Measurements from ENCODE around the gene FAM3B. TPM values are rescaled to one million over a fixed set of nuclear protein-coding genes. Genes with fewer than 3 reads are reported as not detected.
A peak's percentile ranks its signal among the peaks of the same experiment; 100 is the strongest.

The FAM3B gene
- total RNA-seq, 8 experiments from 2014 or later, result 0.11 to 0.28 (median 0.17) TPM; not detected in 4

GRCh38 chr21:41379901-41380300 lies 63.3 kb downstream of the FAM3B start:
- Histone ChIP-seq H3K4me3 (no peak overlapping the region), H3K4me1 (replicated peaks in 1 of 2) (no peaks in the 10 kb centered on the region), H3K27ac (no peak overlapping the region)
- ATAC-seq (replicated peaks in 6 of 8), result no peak
- in situ Hi-C loops (cut with MboI; ENCODE audit: low pct_unique_long_range_greater_than_20kb in 2 of 9, low sequenced_read_pairs in 9 of 9, unreplicated experiment in 9 of 9), result no loop called here
- 0 to 100% (median 70%) methylated on average over 1 to 6 of the region's 12 CpGs; no CpG with 5 or more reads in 5 of the 10 experiments for WGBS, 10 experiments

GRCh38 chr21:41381731-41382130 lies 65.1 kb downstream of the FAM3B start:
- in situ Hi-C loops (cut with MboI; ENCODE audit: low pct_unique_long_range_greater_than_20kb in 2 of 9, low sequenced_read_pairs in 9 of 9, unreplicated experiment in 9 of 9), result no loop called here
- H3K4me1 ChIP-seq (replicated peaks in 1 of 2), result no peaks in the 10 kb centered on the region
- H3K4me3 ChIP-seq, result no peak overlapping the region
- ATAC-seq (replicated peaks in 6 of 8), result no peak
- H3K27ac ChIP-seq, result no peak overlapping the region

GRCh38 chr21:41387042-41387819 lies 70.6 kb downstream of the FAM3B start:
- no peak overlapping the region for H3K27ac ChIP-seq
- WGBS, 10 experiments, result 5 to 100% (median 79%) methylated on average over 1 to 10 of the region's 14 CpGs
- in situ Hi-C loops (cut with MboI; ENCODE audit: low pct_unique_long_range_greater_than_20kb in 2 of 9, low sequenced_read_pairs in 9 of 9, unreplicated experiment in 9 of 9), result no loop called here
- H3K4me1 ChIP-seq (replicated peaks in 1 of 2), result peaks cover 0 to 4% of the 10 kb centered on the region in 2 donors
- no peak overlapping the region for H3K4me3 ChIP-seq
- ATAC-seq (replicated peaks in 6 of 8), result peak in 3 of 8 experiments; percentile 33 to 36 (median 35)

DNA sequence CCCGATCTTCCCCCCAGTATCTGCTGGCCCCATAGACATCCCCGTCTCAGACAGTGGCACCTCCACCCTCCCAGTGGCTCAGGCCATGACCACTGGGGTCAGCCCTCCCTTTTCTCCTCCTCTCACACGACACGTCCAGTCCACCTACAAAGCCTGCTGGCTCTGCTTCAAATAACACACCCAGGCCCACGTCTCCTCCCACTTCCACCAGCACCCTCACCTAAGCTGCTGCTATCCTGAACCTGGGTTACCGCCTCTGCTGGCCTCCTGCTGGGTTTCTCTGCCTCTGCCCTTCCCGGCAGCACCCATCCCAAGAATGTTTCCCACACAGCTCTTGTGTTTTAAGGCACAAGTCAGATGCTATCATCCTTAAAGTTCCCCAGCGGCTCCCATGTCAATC lies 71.2 kb downstream of the FAM3B start:
- 67 to 92% (median 82%) methylated on average over 1 to 5 of the region's 8 CpGs; no CpG with 5 or more reads in 3 of the 10 experiments for WGBS, 10 experiments
- no peak overlapping the region for H3K4me3 ChIP-seq
- in situ Hi-C loops (cut with MboI; ENCODE audit: low pct_unique_long_range_greater_than_20kb in 2 of 9, low sequenced_read_pairs in 9 of 9, unreplicated experiment in 9 of 9), result no loop called here
- ATAC-seq (replicated peaks in 6 of 8), result no peak
- no peak overlapping the region for H3K27ac ChIP-seq
- peaks cover 0 to 4% of the 10 kb centered on the region in 2 donors for H3K4me1 ChIP-seq (replicated peaks in 1 of 2)

DNA sequence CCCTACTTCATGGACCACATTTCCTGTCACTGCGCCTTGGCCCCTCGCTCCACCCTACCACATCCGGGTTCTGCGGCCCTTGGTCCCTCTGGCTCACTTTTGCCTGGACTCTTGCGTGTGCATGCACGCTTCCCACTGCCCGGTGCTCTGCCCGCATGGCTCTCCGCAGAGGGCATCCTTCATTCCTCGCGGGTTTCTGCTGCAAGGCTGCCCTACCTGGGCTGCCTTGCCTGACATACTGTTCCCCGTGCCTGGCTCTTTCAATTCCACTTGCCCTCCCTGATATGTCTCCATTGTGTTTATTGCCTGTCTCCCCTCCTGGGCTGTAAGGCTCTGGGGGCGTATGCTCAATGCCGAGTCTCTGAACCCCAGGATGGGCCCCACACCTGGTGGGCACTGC lies 71.7 kb downstream of the FAM3B start:
- Histone ChIP-seq H3K27ac (no peak overlapping the region), H3K4me3 (no peak overlapping the region), H3K4me1 (replicated peaks in 1 of 2) (peaks cover 0 to 4% of the 10 kb centered on the region in 2 donors)
- no peak for ATAC-seq (replicated peaks in 6 of 8)
- WGBS, 10 experiments, result 33 to 100% (median 95%) methylated on average over 1 to 7 of the region's 14 CpGs; no CpG with 5 or more reads in 5 of the 10 experiments
- in situ Hi-C loops (cut with MboI; ENCODE audit: low pct_unique_long_range_greater_than_20kb in 2 of 9, low sequenced_read_pairs in 9 of 9, unreplicated experiment in 9 of 9), result no loop called here

GRCh38 chr21:41390043-41390639 lies 73.5 kb downstream of the FAM3B start:
- H3K4me3 ChIP-seq, result no peak overlapping the region
- WGBS, 10 experiments, result 40 to 89% (median 70%) methylated on average over 1 to 7 of the region's 17 CpGs; no CpG with 5 or more reads in 3 of the 10 experiments
- H3K4me1 ChIP-seq (replicated peaks in 1 of 2), result peaks cover 0 to 4% of the 10 kb centered on the region in 2 donors
- H3K27ac ChIP-seq, result no peak overlapping the region
- ATAC-seq (replicated peaks in 6 of 8), result no peak
- in situ Hi-C loops (cut with MboI; ENCODE audit: low pct_unique_long_range_greater_than_20kb in 2 of 9, low sequenced_read_pairs in 9 of 9, unreplicated experiment in 9 of 9), result no loop called here

DNA sequence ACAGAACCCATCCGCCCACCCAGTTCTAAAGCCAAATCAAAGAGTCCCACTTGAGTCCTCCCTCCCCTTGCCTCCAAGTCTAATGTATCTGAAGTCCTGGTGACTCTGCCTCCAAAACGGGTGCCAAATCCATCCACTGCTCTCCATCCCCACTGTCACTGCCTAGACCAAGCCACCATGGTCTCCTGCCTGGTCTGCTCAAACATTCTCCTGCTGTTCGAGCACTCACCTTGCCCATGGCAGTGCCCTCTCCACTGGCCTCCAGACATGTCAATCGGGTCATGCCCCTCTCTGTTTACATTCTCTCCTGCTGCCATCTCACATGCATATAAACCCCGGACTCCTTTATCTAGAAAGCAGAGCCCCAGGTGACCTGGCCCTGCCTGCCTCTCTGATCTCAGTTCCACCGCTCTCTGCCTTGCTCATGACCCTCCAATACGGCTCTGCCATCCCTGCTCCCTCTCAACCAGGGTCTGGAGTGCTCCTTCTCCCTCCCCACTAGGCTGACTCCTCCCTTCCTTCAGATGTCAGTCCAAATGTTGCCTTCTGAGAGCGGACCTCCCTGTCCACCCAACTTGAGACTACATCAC lies 77.4 kb downstream of the FAM3B start:
- no peak for ATAC-seq (replicated peaks in 6 of 8)
- no peak overlapping the region for H3K4me3 ChIP-seq
- in situ Hi-C loops (cut with MboI; ENCODE audit: low pct_unique_long_range_greater_than_20kb in 2 of 9, low sequenced_read_pairs in 9 of 9, unreplicated experiment in 9 of 9), result no loop called here
- H3K27ac ChIP-seq, result no peak overlapping the region
- WGBS, 10 experiments, result 0 to 100% (median 56%) methylated on average over 1 to 7 of the region's 8 CpGs; no CpG with 5 or more reads in 1 of the 10 experiments
- H3K4me1 ChIP-seq (replicated peaks in 1 of 2), result no peaks in the 10 kb centered on the region

- H3K27ac ChIP-seq, result no peak overlapping the region
- no peak overlapping the region for H3K4me3 ChIP-seq
- ATAC-seq (replicated peaks in 6 of 8), result peak in 3 of 8 experiments; percentile 69 to 94 (median 87)
- WGBS, 10 experiments, result 20 to 90% (median 61%) methylated on average over 1 to 7 of the region's 7 CpGs; no CpG with 5 or more reads in 1 of the 10 experiments
- H3K4me1 ChIP-seq (replicated peaks in 1 of 2), result no peaks in the 10 kb centered on the region
- in situ Hi-C loops (cut with MboI; ENCODE audit: low pct_unique_long_range_greater_than_20kb in 2 of 9, low sequenced_read_pairs in 9 of 9, unreplicated experiment in 9 of 9), result no loop called here
Measured at GRCh38 chr21:41396558-41397075, 80.0 kb downstream of the FAM3B start.

DNA sequence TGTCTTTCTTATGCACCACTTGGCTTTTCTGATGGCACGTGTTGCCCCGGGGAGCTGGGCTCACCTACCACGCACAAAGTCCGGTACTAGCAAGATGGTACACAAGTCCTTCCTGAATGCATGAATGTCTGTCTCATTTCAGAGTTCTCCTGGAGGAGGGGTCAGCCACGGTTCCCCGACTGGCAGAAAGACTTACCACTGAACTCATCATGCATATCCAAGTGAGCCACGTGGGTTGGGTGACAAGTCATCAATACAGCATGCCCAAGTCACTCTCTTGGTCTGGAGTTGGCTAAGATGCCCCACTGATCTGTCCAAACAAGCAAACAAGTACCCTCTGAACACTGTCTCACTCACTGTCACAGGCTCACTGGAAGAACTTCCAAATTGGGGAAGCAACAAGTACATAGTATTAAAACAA lies 80.9 kb downstream of the FAM3B start:
- 0 to 100% (median 64%) methylated on average over 1 to 5 of the region's 7 CpGs; no CpG with 5 or more reads in 1 of the 10 experiments for WGBS, 10 experiments
- in situ Hi-C loops (cut with MboI; ENCODE audit: low pct_unique_long_range_greater_than_20kb in 2 of 9, low sequenced_read_pairs in 9 of 9, unreplicated experiment in 9 of 9), result no loop called here
- no peak for ATAC-seq (replicated peaks in 6 of 8)
- Histone ChIP-seq H3K4me1 (replicated peaks in 1 of 2) (no peaks in the 10 kb centered on the region), H3K27ac (no peak overlapping the region), H3K4me3 (no peak overlapping the region)

GRCh38 chr21:41398251-41398650 lies 81.7 kb downstream of the FAM3B start:
- no peak overlapping the region for H3K4me3 ChIP-seq
- in situ Hi-C loops (cut with MboI; ENCODE audit: low pct_unique_long_range_greater_than_20kb in 2 of 9, low sequenced_read_pairs in 9 of 9, unreplicated experiment in 9 of 9), result no loop called here
- no peaks in the 10 kb centered on the region for H3K4me1 ChIP-seq (replicated peaks in 1 of 2)
- ATAC-seq (replicated peaks in 6 of 8), result no peak
- no peak overlapping the region for H3K27ac ChIP-seq
- WGBS, 10 experiments, result 50 to 100% (median 89%) methylated on average over 2 to 4 of the region's 4 CpGs; no CpG with 5 or more reads in 1 of the 10 experiments

DNA sequence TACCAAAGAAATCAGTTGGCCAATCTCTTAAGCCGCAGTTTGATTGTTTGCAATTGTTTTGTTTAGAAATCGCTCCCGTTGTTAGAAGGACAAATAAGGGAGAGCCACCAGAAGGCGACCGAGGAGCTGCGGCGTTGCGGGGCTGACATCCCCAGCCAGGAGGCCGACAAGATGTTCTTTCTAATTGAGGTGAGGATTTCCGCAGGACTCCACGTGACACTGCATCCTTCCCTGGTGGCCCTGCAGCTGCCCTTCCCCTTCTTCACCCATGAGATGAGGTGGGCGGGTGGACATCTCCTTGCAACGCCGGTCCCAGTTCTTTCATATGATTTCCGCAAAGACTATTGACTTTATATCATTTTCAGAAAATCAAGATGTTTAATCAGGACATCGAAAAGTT lies 82.2 kb downstream of the FAM3B start:
- in situ Hi-C loops (cut with MboI; ENCODE audit: low pct_unique_long_range_greater_than_20kb in 2 of 9, low sequenced_read_pairs in 9 of 9, unreplicated experiment in 9 of 9), result no loop called here
- no peaks in the 10 kb centered on the region for H3K4me1 ChIP-seq (replicated peaks in 1 of 2)
- H3K27ac ChIP-seq, result no peak overlapping the region
- ATAC-seq (replicated peaks in 6 of 8), result no peak
- H3K4me3 ChIP-seq, result no peak overlapping the region
- 77 to 92% (median 90%) methylated on average over 2 to 13 of the region's 16 CpGs; no CpG with 5 or more reads in 1 of the 10 experiments for WGBS, 10 experiments

DNA sequence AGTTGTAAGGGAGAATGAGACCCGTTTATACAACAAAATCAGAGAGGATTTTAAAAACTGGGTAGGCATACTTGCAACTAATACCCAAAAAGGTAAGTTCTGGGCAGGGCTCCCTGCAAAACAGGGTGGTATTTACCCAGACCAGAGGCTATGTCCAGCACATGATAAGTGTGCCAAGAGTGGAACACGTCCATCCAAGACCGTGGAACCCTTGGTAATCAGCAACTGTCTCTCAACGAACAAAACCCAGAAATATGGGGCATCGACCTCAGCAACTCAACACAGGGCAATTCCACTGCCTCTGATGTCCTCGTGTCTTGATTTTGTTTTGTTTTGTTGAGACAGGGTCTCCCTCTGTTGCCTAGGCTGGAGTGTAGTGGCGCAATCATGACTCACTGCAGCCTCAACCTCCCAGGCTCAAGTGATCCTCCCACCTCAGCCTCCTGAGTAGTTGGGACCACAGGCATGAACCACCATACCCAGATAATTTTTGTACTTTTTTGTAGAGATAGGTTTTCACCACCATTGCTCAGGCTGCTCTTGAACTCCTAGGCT lies 82.7 kb downstream of the FAM3B start:
- 20 to 86% (median 63%) methylated on average over 1 to 5 of the region's 7 CpGs; no CpG with 5 or more reads in 2 of the 10 experiments for WGBS, 10 experiments
- Histone ChIP-seq H3K4me3 (no peak overlapping the region), H3K4me1 (replicated peaks in 1 of 2) (peaks cover 3 to 4% of the 10 kb centered on the region in 2 donors), H3K27ac (no peak overlapping the region)
- in situ Hi-C loops (cut with MboI; ENCODE audit: low pct_unique_long_range_greater_than_20kb in 2 of 9, low sequenced_read_pairs in 9 of 9, unreplicated experiment in 9 of 9), result no loop called here
- ATAC-seq (replicated peaks in 6 of 8), result no peak

GRCh38 chr21:41402231-41402630 lies 85.6 kb downstream of the FAM3B start:
- no peak for ATAC-seq (replicated peaks in 6 of 8)
- in situ Hi-C loops (cut with MboI; ENCODE audit: low pct_unique_long_range_greater_than_20kb in 2 of 9, low sequenced_read_pairs in 9 of 9, unreplicated experiment in 9 of 9), result loop anchor here in 1 of 9 experiments (25.0 kb wide), 1 partner anchor 115 kb away; no protein-coding TSS in a partner anchor
- Histone ChIP-seq H3K27ac (no peak overlapping the region), H3K4me3 (no peak overlapping the region), H3K4me1 (replicated peaks in 1 of 2) (peaks cover 4 to 6% of the 10 kb centered on the region in 2 donors)
- WGBS, 10 experiments, result 20 to 100% (median 86%) methylated on average over 1 to 7 of the region's 11 CpGs; no CpG with 5 or more reads in 6 of the 10 experiments
